H1 (cell line): ENCODE data around the gene PURA. TPM values are rescaled to one million over a fixed set of nuclear protein-coding genes. Genes with fewer than 3 reads are reported as not detected.

ENCODE experiments used
- CTCF ChIA-PET: fragments of 300-600 bp; sonication (Branson Sonifier 250); formaldehyde crosslinking; loops from one replicate; lab custom pipeline; 2021; ENCODE audit not compliant: partially characterized antibody; lab: Charles Lee
- POLR2A ChIA-PET: fragments of 300-600 bp; sonication (Branson Sonifier 250); formaldehyde crosslinking; loops from one replicate; lab custom pipeline; 2021; ENCODE audit warnings: inconsistent platforms; ENCODE audit not compliant: partially characterized antibody; lab: Charles Lee
- DNase-seq, 2 experiments: peaks; one replicate each; pipeline versions ENCODE4 v3.0.0 to v3.0.0-alpha.2; 2010 to 2022; ENCODE audit warnings: low spot score in 2 of 2, low read depth in 1 of 2, mixed read lengths in 1 of 2
- FAIRE-seq: peaks from 2 replicates; lab custom pipeline; 2011; peaks lifted over from hg19 to GRCh38; lab: Jason Lieb, UNC
- H2AFZ ChIP-seq: 2 replicates; pipeline ENCODE4 v1.8.1; 2012; ENCODE audit warnings: low read length, inconsistent platforms
- H2AK5ac ChIP-seq: 2 replicates; pipeline ENCODE4 v1.6.1; 2013; ENCODE audit warnings: low read depth, low read length
- H2BK120ac ChIP-seq: replicated peaks from 2 replicates; pipeline ENCODE3; 2013; ENCODE audit warnings: low read depth, low read length, inconsistent platforms
- H2BK12ac ChIP-seq: 2 replicates; pipeline ENCODE4 v1.6.1; 2013; ENCODE audit warnings: low read depth, low read length
- H2BK15ac ChIP-seq: 2 replicates; pipeline ENCODE4 v1.6.1; 2013; ENCODE audit warnings: low read length
- H2BK20ac ChIP-seq: 2 replicates; pipeline ENCODE4 v1.6.1; 2013; ENCODE audit warnings: low read length
- H2BK5ac ChIP-seq: 2 replicates; pipeline ENCODE4 v1.6.1; 2013; ENCODE audit warnings: low read depth, low read length
- H3K14ac ChIP-seq: 2 replicates; pipeline ENCODE4 v1.6.1; 2013; ENCODE audit warnings: inconsistent platforms; ENCODE audit not compliant: insufficient read length
- H3K18ac ChIP-seq: 2 replicates; pipeline ENCODE4 v1.6.1; 2013; ENCODE audit warnings: low read length; ENCODE audit errors: extremely low read depth
- H3K23ac ChIP-seq: 2 replicates; pipeline ENCODE4 v1.6.1; 2013; ENCODE audit warnings: inconsistent platforms; ENCODE audit not compliant: insufficient read length
- H3K23me2 ChIP-seq: 2 replicates; pipeline ENCODE4 v1.6.1; 2013; ENCODE audit warnings: low read depth, low read length
- H3K27ac ChIP-seq: 2 replicates; pipeline ENCODE4 v1.6.1; 2011; ENCODE audit warnings: low read depth, low read length, inconsistent platforms
- H3K27me3 ChIP-seq, 4 experiments: replicated peaks in 1 of 4; 1 replicate in 1 of 4; 2 replicates in 3 of 4; pipeline versions ENCODE4 v1.6.1 to v1.8.1; 2011 to 2013; ENCODE audit warnings: low read length in 3 of 4, mild to moderate bottlenecking in 3 of 4, inconsistent platforms in 2 of 4, mixed read lengths in 2 of 4, moderate library complexity in 1 of 4; ENCODE audit not compliant: control insufficient read depth in 3 of 4, insufficient read depth in 3 of 4; ENCODE audit errors: extremely low read depth in 1 of 4
- H3K36me3 ChIP-seq, 4 experiments: 2 replicates each; pipeline versions ENCODE4 v1.6.1 to v1.8.1; 2011 to 2013; ENCODE audit warnings: mild to moderate bottlenecking in 4 of 4, low read length in 3 of 4, moderate library complexity in 2 of 4, control low read depth in 1 of 4, inconsistent platforms in 1 of 4; ENCODE audit not compliant: insufficient read depth in 4 of 4, control insufficient read depth in 2 of 4
- H3K4ac ChIP-seq: replicated peaks from 2 replicates; pipeline ENCODE3; 2013; ENCODE audit warnings: low read length, low read depth, mixed read lengths, inconsistent platforms; ENCODE audit not compliant: insufficient read length
- H3K4me1 ChIP-seq, 4 experiments: replicated peaks in 1 of 4; 1 replicate in 1 of 4; 2 replicates in 3 of 4; pipeline versions ENCODE4 v1.6.1 to v1.8.1; 2011 to 2013; ENCODE audit warnings: low read length in 3 of 4, inconsistent platforms in 2 of 4, mixed read lengths in 1 of 4; ENCODE audit not compliant: insufficient read depth in 4 of 4, control insufficient read depth in 3 of 4
- H3K4me2 ChIP-seq, 2 experiments: 2 replicates each; pipeline versions ENCODE4 v1.6.1 to v1.8.1; 2011 to 2013; ENCODE audit warnings: low read depth in 2 of 2, low read length in 2 of 2, control low read depth in 1 of 2, inconsistent platforms in 1 of 2, mild to moderate bottlenecking in 1 of 2; ENCODE audit not compliant: insufficient read depth in 1 of 2
- H3K4me3 ChIP-seq, 4 experiments: fragments of 200-600, 300-600 bp in 1 of 4; sonication (generic), shearing (Covaris generic), sonication (Bioruptor Twin) in 1 of 4; 2 replicates each; pipeline versions ENCODE4 v1.5.1 to v1.8.1; 2011 to 2016; ENCODE audit warnings: low read length in 4 of 4, low read depth in 3 of 4, control low read depth in 2 of 4, inconsistent platforms in 2 of 4, mild to moderate bottlenecking in 2 of 4, mixed read lengths in 1 of 4, moderate library complexity in 1 of 4; ENCODE audit not compliant: insufficient read depth in 2 of 4; ENCODE audit errors: extremely low read depth in 1 of 4
- H3K56ac ChIP-seq: replicated peaks from 2 replicates; pipeline ENCODE3; 2013; ENCODE audit warnings: low read depth, mild to moderate bottlenecking, mixed read lengths, low read length, inconsistent platforms; ENCODE audit not compliant: insufficient read length
- H3K79me1 ChIP-seq: 2 replicates; pipeline ENCODE4 v1.6.1; 2013; ENCODE audit warnings: low read depth, low read length, control low read depth
- H3K79me2 ChIP-seq, 2 experiments: 2 replicates each; pipeline versions ENCODE4 v1.6.1 to v1.8.1; 2012 to 2013; ENCODE audit warnings: low read length in 2 of 2, mild to moderate bottlenecking in 2 of 2, inconsistent platforms in 1 of 2; ENCODE audit not compliant: insufficient read depth in 2 of 2, control insufficient read depth in 1 of 2
- H3K9ac ChIP-seq, 4 experiments: replicated peaks in 1 of 4; 1 replicate in 1 of 4; 2 replicates in 3 of 4; pipeline versions ENCODE4 v1.6.1 to v1.8.1; 2011 to 2013; ENCODE audit warnings: low read depth in 3 of 4, low read length in 3 of 4, control low read depth in 2 of 4, mild to moderate bottlenecking in 2 of 4, moderate library complexity in 2 of 4, inconsistent platforms in 1 of 4; ENCODE audit errors: extremely low read depth in 1 of 4
- H3K9me3 ChIP-seq, 2 experiments: 2 replicates each; pipeline versions ENCODE4 v1.6.1 to v1.8.1; 2012 to 2013; ENCODE audit warnings: mild to moderate bottlenecking in 2 of 2, moderate library complexity in 2 of 2, control low read depth in 1 of 2, inconsistent platforms in 1 of 2, low read depth in 1 of 2, low read length in 1 of 2, mixed read lengths in 1 of 2; ENCODE audit not compliant: insufficient read depth in 2 of 2
- H4K20me1 ChIP-seq, 2 experiments: replicated peaks in 1 of 2; 2 replicates each; pipeline versions ENCODE3 to v1.8.1; 2011 to 2013; ENCODE audit warnings: inconsistent platforms in 2 of 2, low read length in 2 of 2, mild to moderate bottlenecking in 1 of 2; ENCODE audit not compliant: insufficient read depth in 2 of 2, control insufficient read depth in 1 of 2
- H4K5ac ChIP-seq: 2 replicates; pipeline ENCODE4 v1.6.1; 2013; ENCODE audit warnings: low read length, low read depth, mixed read lengths, inconsistent platforms; ENCODE audit not compliant: insufficient read length
- H4K8ac ChIP-seq: 2 replicates; pipeline ENCODE4 v1.8.0; 2013; ENCODE audit warnings: mild to moderate bottlenecking, moderate library complexity, low read length, inconsistent platforms; ENCODE audit not compliant: insufficient read depth; ENCODE audit errors: extremely low read depth
- H4K91ac ChIP-seq: replicated peaks from 2 replicates; pipeline ENCODE3; 2013; ENCODE audit warnings: low read length, mixed read lengths, inconsistent platforms; ENCODE audit not compliant: insufficient read length
- EGR1 ChIP-seq: IDR thresholded peaks from 2 replicates; pipeline ENCODE4 v1.6.1; 2011; ENCODE audit warnings: low read depth, low read length, borderline replicate concordance
- WGBS, 2 experiments: shearing (Covaris generic) in 1 of 2; methylation state at CpG; one replicate each; pipeline versions ENCODE4 v1.1.6 to v1.1.7; 2013 to 2015; ENCODE audit warnings: low lambda C conversion rate in 2 of 2, mixed read lengths in 2 of 2, inconsistent platforms in 1 of 2, low coverage in 1 of 2, missing lambda C conversion rate in 1 of 2; ENCODE audit not compliant: insufficient replicate concordance in 2 of 2, insufficient coverage in 1 of 2, insufficient read length in 1 of 2; ENCODE audit errors: extremely low coverage in 1 of 2, missing lambda C conversion rate in 1 of 2; 5-methylcytosine and 5-hydroxymethylcytosine counted together
- polyA plus RNA-seq, 7 experiments: library from polyadenylated mRNA; depleted of rRNA in 3 of 7; stranded (reverse) in 5 of 7; unstranded in 2 of 7; fragments of >200 nt in 5 of 7; fragments of 200-250 nt in 2 of 7; gene quantifications; 1 replicate in 5 of 7; 2 replicates in 1 of 7; 4 replicates in 1 of 7; pipeline versions ENCODE4 v1.2.1 to v1.2.3, GENCODE V29; 2011 to 2013; ENCODE audit warnings: missing spikeins in 2 of 7, mixed read lengths in 2 of 7
- total RNA-seq: library from RNA; stranded (reverse); fragmentation: NEBNext Ultra II Directional; extraction: Animal tissue kit (Norgen Biotek cat#: 25700); gene quantifications from 2 replicates; pipeline ENCODE4 v1.2.1, GENCODE V29; 2021
- TF ChIP-seq, protein P1 (sequence below): IDR thresholded peaks from 2 replicates; pipeline ENCODE4 v1.6.1; 2012; ENCODE audit warnings: inconsistent platforms

PURA gene
- total and polyA plus RNA-seq, 2 of the 8 experiments (the other 6 are each of a cell fraction or from before 2014, with no cell fraction given), result 0.98 to 2.1 TPM

DNA sequence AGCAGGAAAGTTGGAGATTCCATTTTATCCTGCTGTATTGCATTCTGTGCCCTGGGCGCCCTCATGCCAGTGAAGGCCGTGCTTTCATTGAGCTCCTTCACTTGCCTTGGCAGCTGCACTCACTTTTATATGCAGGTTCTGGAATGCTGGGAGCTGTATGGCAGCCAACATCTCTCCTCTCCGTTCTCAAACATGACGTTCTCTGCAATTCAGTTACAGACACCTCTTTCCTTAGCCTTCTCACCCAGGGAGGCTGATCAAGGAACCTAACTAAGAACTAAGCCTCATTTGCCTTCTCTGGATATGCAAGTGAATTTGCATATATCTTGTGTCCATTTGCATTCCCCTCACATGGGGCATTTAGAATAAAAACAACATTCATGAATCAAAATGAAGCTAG lies 29.4 kb upstream of the PURA start:
- DNase-seq, result no peak
- no peak overlapping the region for H4K91ac ChIP-seq
- H2BK20ac ChIP-seq, result no peak overlapping the region
- H2AFZ ChIP-seq, result no peak overlapping the region; the same call in 1 of the 2 replicates
- no peak overlapping the region for H3K56ac ChIP-seq
- no peak overlapping the region for H4K8ac ChIP-seq
- H3K23ac ChIP-seq, result no peak overlapping the region
- no peak for TF ChIP-seq EGR1
- TF ChIP-seq, protein P1, sequence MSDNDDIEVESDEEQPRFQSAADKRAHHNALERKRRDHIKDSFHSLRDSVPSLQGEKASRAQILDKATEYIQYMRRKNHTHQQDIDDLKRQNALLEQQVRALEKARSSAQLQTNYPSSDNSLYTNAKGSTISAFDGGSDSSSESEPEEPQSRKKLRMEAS, result no peak
- no peak overlapping the region for H2AK5ac ChIP-seq
- H2BK15ac ChIP-seq, result no peak overlapping the region
- H3K4ac ChIP-seq, result no peak overlapping the region
- H2BK120ac ChIP-seq, result no peak overlapping the region
- no peaks in the 10 kb centered on the region for H3K36me3 ChIP-seq
- H2BK5ac ChIP-seq, result no peak overlapping the region
- H3K79me2 ChIP-seq, result no peaks in the 10 kb centered on the region
- H3K4me2 ChIP-seq, result no peak overlapping the region
- no peak overlapping the region for H2BK12ac ChIP-seq
- H3K18ac ChIP-seq, result no peak overlapping the region
- POLR2A ChIA-PET, result interaction anchor here (1.3 kb wide), 1 partner anchor 28 kb away, joined by 3 read pairs; no protein-coding TSS in a partner anchor
- H3K27ac ChIP-seq, result no peak overlapping the region
- H3K14ac ChIP-seq, result no peak overlapping the region
- FAIRE-seq, result no peak
- no peaks in the 10 kb centered on the region for H4K20me1 ChIP-seq
- peaks cover 0 to 4% (median 2%) of the 10 kb centered on the region in 4 experiments; a peak in 1 of 7 replicates for H3K4me1 ChIP-seq
- no peak overlapping the region for H3K4me3 ChIP-seq
- H3K23me2 ChIP-seq, result no peaks in the 10 kb centered on the region
- CTCF ChIA-PET, result interaction anchor here (0.7 to 1.8 kb wide), 5 partner anchors 11 to 61 kb away, joined by 3 to 13 read pairs (median 4); no protein-coding TSS in a partner anchor
- H3K9me3 ChIP-seq, result no peaks in the 10 kb centered on the region
- no peak overlapping the region for H4K5ac ChIP-seq
- H3K79me1 ChIP-seq, result no peaks in the 10 kb centered on the region
- no peaks in the 10 kb centered on the region for H3K27me3 ChIP-seq
- WGBS, 2 experiments, result 54% methylated on average over 4 of the region's 4 CpGs; no CpG with 5 or more reads in 1 of the 2 experiments
- no peak overlapping the region for H3K9ac ChIP-seq
